Erythroblast (primary cell): ENCODE measurements around the gene POLR3A.

ENCODE experiments used
- GATA1 ChIP-seq: IDR thresholded peaks from 2 replicates; pipeline ENCODE4 v1.6.1; 2011; ENCODE audit warnings: low read depth, mild to moderate bottlenecking, control low read depth, low read length, moderate library complexity
- POLR2A ChIP-seq: IDR thresholded peaks from 2 replicates; pipeline ENCODE4 v1.6.1; 2011; ENCODE audit warnings: mild to moderate bottlenecking, low read length

DNA sequence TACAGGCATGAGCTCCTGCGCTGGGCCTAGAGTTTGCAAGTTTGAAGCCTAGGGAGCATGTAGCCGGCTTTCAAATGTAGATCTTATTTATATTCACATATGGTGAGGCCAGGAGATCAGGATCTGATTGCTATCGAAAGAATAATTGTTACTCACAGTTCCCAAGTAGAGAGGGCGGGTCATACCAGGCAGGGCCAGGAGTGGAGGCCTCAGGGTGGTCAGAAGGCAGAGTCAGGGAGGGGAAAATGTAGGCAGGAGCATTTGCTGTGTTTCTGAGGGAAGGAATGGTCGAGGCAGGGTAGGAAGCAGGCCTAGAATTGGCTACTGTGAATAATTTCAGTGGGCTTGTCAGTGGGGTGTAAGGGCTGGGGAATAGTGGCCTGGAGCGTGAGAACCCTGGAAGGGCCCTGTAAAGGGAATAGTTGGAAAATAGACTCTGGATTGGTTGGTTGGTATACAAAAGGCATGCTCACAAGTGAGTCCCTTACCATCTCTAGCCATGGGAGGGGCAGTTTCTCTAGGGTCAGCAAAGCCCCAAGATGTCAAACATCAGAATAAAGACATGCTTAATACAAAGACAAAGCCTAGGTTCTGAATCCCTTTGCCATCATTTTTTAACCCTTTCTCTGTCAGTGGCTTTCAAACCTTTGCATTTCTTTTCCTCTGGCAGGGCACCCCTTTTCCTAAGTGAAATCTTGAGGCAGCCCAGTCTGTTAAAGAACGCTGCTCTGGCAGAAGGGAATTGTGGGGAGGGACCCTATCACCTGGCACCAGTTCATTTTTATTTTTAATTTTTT lies 66.8 kb downstream of the POLR3A start:
- TF ChIP-seq POLR2A (no peak), GATA1 (no peak)
